ENCODE measurements around the gene CCL21. TPM values are rescaled to one million over a fixed set of nuclear protein-coding genes. Genes with fewer than 3 reads are reported as not detected.

CCL21 gene
- total RNA-seq, 1 donor from 2014 or later, result not detected

- Mint-ChIP-seq H3K27me3 (ENCODE audit: unreplicated experiment) (peaks cover 3% of the 10 kb centered on the region), H3K36me3 (ENCODE audit: unreplicated experiment) (no peaks in the 10 kb centered on the region), H3K27ac (ENCODE audit: unreplicated experiment) (no peak overlapping the region), H3K4me3 (ENCODE audit: unreplicated experiment) (no peak overlapping the region), H3K9me3 (ENCODE audit: unreplicated experiment) (peaks cover 9% of the 10 kb centered on the region), H3K4me1 (ENCODE audit: low read depth, unreplicated experiment) (peaks cover 16% of the 10 kb centered on the region)
- no peak for DNase-seq
- TF ChIP-seq, protein P1, sequence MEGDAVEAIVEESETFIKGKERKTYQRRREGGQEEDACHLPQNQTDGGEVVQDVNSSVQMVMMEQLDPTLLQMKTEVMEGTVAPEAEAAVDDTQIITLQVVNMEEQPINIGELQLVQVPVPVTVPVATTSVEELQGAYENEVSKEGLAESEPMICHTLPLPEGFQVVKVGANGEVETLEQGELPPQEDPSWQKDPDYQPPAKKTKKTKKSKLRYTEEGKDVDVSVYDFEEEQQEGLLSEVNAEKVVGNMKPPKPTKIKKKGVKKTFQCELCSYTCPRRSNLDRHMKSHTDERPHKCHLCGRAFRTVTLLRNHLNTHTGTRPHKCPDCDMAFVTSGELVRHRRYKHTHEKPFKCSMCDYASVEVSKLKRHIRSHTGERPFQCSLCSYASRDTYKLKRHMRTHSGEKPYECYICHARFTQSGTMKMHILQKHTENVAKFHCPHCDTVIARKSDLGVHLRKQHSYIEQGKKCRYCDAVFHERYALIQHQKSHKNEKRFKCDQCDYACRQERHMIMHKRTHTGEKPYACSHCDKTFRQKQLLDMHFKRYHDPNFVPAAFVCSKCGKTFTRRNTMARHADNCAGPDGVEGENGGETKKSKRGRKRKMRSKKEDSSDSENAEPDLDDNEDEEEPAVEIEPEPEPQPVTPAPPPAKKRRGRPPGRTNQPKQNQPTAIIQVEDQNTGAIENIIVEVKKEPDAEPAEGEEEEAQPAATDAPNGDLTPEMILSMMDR (IDR thresholded peaks at IDR 0.05; ENCODE audit: partially characterized antibody, unreplicated experiment), result no peak
Measured at GRCh38 chr9:34659592-34660253, 50.2 kb downstream of the CCL21 start.

Other genes with a start within 250 kb of the CCL21 start
- gene ENHO, start 187.1 kb downstream of the CCL21 start, total RNA-seq (ENCODE audit: unreplicated experiment), result 11.5 TPM
- 170 TPM for gene CNTFR, start 120.4 kb downstream of the CCL21 start, total RNA-seq (ENCODE audit: unreplicated experiment)
- 12.6 TPM for gene RPP25L, start 98.0 kb downstream of the CCL21 start, total RNA-seq (ENCODE audit: unreplicated experiment)
- gene DCTN3, start 89.6 kb downstream of the CCL21 start, total RNA-seq (ENCODE audit: unreplicated experiment), result 119 TPM
- not detected for gene ARID3C, start 81.1 kb downstream of the CCL21 start, total RNA-seq (ENCODE audit: unreplicated experiment)
- gene SIGMAR1, start 72.3 kb downstream of the CCL21 start, total RNA-seq (ENCODE audit: unreplicated experiment), result 44.4 TPM
- gene GALT, start 63.5 kb downstream of the CCL21 start, total RNA-seq (ENCODE audit: unreplicated experiment), result 57.5 TPM
- gene IL11RA, start 58.0 kb downstream of the CCL21 start, total RNA-seq (ENCODE audit: unreplicated experiment), result 28.8 TPM
- gene CCL27, start 47.5 kb downstream of the CCL21 start, total RNA-seq (ENCODE audit: unreplicated experiment), result 1.7 TPM
- not detected for gene CCL19, start 18.9 kb downstream of the CCL21 start, total RNA-seq (ENCODE audit: unreplicated experiment)
- gene PHF24, start 248.1 kb upstream of the CCL21 start, total RNA-seq (ENCODE audit: unreplicated experiment), result 3.1 TPM